OCI-LY1 (cell line): ENCODE measurements around the gene RPL18.

Experiments used
- EZH2 ChIP-seq: fragments of 200-600 bp; sonication (generic), shearing (Covaris generic); IDR thresholded peaks from 2 replicates; pipeline ENCODE4 v1.8.0; 2017; ENCODE audit warnings: borderline replicate concordance, mixed run types, mild to moderate bottlenecking, antibody characterized with exemption, low read length, moderate library complexity, mixed read lengths
- TF ChIP-seq, protein P1 (sequence below): fragments of 200-600 bp; sonication (generic), shearing (Covaris generic); IDR thresholded peaks from 2 replicates; pipeline ENCODE4 v1.5.1; 2017; ENCODE audit warnings: mild to moderate bottlenecking, antibody characterized with exemption, low read length, moderate library complexity, mixed read lengths

DNA sequence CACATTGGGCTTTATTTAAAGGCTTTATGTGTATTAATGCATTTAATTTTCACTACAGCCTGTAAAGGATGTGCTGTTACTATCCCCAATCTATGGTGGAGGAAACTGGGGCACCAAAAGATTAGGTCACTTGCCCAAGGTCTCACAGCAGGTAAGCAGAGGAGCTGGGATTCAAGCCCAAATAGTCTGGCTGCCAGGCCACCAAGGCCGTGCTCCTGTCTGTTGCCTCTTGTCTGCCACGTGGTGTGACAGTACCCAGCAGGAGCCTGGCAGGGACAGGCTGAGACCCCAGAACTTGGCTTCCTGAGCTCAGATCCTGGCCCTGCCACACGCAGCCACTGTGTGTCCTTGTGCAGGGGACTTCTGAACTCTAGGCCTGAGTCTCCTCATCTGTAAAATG, 49.4 kb upstream of the RPL18 start:
- TF ChIP-seq, protein P1, sequence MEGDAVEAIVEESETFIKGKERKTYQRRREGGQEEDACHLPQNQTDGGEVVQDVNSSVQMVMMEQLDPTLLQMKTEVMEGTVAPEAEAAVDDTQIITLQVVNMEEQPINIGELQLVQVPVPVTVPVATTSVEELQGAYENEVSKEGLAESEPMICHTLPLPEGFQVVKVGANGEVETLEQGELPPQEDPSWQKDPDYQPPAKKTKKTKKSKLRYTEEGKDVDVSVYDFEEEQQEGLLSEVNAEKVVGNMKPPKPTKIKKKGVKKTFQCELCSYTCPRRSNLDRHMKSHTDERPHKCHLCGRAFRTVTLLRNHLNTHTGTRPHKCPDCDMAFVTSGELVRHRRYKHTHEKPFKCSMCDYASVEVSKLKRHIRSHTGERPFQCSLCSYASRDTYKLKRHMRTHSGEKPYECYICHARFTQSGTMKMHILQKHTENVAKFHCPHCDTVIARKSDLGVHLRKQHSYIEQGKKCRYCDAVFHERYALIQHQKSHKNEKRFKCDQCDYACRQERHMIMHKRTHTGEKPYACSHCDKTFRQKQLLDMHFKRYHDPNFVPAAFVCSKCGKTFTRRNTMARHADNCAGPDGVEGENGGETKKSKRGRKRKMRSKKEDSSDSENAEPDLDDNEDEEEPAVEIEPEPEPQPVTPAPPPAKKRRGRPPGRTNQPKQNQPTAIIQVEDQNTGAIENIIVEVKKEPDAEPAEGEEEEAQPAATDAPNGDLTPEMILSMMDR, result no peak
- no peak for TF ChIP-seq EZH2
